Testis (tissue), 2 donors: ENCODE measurements around the gene TF.

ENCODE experiments used
- POLR2A ChIP-seq: fragments of 450-650 bp; IDR thresholded peaks from one replicate; pipeline ENCODE4 v1.6.1; 2017; ENCODE audit warnings: antibody characterized with exemption, mild to moderate bottlenecking, moderate library complexity
- TF ChIP-seq, protein P1 (sequence below), 3 experiments: fragments of 450-650 bp in 2 of 3; fragments of 200-600 bp in 1 of 3; sonication (generic) in 1 of 3; IDR thresholded peaks; one replicate each; pipeline ENCODE4 v1.5.1; 2016 to 2019; ENCODE audit warnings: antibody characterized with exemption in 3 of 3, mild to moderate bottlenecking in 2 of 3, moderate library complexity in 1 of 3

DNA sequence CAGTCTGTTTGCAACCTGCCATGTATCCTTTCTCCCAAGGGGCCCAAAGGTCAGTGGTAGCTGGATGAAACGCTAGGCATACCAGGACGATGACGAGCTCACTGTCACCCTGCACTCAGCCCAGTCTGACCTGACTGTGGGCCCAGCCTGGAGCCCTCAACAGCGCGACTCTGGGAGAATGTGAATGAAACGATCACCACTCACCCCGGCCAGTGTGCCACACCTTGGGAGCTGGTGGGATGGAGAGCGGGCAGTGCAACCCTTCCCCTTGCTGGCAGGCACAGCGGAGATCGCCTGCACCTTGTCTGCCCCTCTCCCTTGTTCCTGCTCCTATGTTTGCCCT is 86.6 kb downstream of the TF start:
- TF ChIP-seq POLR2A: no peak
- TF ChIP-seq, protein P1, sequence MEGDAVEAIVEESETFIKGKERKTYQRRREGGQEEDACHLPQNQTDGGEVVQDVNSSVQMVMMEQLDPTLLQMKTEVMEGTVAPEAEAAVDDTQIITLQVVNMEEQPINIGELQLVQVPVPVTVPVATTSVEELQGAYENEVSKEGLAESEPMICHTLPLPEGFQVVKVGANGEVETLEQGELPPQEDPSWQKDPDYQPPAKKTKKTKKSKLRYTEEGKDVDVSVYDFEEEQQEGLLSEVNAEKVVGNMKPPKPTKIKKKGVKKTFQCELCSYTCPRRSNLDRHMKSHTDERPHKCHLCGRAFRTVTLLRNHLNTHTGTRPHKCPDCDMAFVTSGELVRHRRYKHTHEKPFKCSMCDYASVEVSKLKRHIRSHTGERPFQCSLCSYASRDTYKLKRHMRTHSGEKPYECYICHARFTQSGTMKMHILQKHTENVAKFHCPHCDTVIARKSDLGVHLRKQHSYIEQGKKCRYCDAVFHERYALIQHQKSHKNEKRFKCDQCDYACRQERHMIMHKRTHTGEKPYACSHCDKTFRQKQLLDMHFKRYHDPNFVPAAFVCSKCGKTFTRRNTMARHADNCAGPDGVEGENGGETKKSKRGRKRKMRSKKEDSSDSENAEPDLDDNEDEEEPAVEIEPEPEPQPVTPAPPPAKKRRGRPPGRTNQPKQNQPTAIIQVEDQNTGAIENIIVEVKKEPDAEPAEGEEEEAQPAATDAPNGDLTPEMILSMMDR (IDR thresholded peaks at IDR 0.05): no peak
